Dedifferentiated amniotic fluid mesenchymal stem cell (primary cell): ENCODE results near the gene ABLIM1.

Experiments
- DNase-seq: peaks from one replicate; pipeline ENCODE4 v3.0.0-alpha.2; 2016; ENCODE audit errors: extremely low spot score

ABLIM1 gene

DNA sequence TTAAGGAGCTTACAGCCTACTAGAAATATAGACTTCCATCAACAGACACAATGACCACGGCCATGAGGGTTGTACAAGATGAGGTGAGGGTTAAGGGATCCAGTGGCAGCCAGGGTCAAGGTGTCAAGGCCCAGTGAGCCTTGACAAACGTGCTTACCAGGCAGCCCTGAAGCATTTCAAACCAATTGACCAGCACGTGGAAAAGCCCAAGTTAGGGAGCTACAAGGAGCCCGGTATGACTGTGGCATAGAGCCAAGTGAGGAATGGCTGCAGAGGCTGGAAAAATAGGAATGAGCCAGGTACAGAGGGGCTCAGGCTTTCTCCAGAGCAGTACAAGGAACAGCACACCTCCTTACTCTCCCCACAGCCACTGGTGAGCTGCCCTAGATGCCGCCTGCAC, 266.5 kb downstream of the ABLIM1 start:
- no peak for DNase-seq

DNA sequence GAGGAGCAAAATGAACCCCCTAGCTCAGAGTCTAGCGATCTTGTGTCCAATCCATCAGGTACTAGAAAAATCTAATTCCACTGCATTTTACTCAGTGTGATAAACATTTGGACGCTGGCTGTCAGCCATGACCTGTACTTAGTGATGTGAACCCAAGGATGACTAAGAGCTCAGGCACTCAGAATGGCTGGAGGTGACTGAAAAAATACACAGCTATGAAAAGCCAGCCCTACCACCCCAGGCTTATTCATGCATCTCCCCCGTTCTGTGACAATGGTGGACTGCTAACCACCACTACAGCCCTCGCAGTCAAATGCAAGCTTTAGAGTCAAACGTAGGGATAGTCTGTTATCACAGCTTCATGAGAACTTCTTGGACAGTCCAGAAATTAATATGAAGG, 268.6 kb downstream of the ABLIM1 start:
- DNase-seq, result no peak

DNA sequence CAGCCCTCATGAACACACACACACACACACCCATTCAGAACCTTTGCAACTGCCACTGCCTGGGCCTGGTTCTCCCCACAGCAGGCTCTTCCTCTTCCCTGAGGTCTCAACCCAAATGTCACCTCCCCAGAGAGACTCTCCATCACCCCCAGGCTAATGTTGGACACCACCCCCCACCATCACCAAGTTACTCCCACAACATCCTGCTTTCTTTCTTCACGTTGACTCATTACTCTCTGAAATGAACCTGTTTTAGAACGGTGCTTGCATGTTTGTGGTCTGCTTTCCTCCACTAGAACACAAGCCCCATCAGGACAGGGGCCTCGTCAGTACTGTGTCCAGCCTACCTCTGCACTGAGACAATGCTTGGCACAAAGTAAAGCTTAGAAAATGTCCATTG, 269.8 kb downstream of the ABLIM1 start:
- no peak for DNase-seq

DNA sequence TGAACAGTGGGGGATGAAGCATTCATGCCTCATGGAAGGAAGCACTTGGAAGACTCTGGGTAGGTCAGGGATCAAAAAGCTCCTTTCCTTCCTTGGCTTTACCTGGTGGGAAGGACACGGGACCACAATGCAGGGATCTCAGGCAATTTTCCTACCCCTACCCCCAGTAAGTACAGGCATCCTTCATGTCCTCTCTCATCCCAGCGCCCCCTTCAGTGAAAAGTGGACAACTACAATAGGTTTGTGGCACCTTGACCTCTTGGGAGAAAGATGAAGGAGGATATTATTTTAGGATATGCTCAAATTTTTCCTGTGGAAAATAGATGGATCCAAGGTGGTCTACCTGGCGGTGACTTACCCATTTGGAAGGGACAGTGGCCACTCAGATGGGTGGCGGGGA, 270.3 kb downstream of the ABLIM1 start:
- DNase-seq, result no peak

DNA sequence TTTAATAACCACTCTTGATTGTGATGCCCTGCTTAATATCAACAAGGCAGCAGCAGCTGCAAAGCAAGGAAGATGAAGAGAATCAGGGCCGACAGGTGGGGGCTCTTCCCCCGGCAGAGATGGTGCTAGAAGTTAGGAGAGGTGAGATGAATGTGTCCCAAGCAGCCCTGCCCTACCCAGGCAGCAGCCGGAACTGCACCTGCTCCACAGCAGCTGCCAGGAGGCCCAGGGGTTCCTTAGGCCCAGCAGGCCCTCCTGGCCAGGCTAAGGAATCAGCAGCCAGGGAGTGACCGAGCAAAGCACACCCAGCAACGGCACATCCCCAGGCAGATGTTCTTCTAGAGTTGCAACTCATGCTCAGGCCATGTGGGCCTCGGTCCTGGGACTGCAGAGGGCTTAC, 271.6 kb downstream of the ABLIM1 start:
- no peak for DNase-seq

DNA sequence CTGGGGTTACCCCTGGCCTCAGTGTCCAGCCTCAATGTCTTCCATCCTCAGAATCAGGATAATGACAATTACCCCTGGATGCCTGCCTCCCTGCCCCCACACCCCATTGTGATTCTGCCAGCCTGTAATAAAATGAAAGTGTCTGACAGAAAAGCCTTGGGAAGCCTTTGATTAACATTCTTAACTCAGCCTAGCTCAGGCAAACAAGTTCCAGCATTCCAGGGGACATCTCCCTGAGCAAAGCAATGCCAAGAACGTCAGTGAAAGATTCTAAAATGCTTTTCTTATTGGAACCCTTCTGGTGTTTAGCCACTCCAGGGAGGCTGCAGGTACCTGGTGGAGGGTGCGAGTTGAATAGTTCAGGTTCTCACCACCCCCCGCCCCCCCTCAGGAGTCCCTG, 272.5 kb downstream of the ABLIM1 start:
- no peak for DNase-seq

DNA sequence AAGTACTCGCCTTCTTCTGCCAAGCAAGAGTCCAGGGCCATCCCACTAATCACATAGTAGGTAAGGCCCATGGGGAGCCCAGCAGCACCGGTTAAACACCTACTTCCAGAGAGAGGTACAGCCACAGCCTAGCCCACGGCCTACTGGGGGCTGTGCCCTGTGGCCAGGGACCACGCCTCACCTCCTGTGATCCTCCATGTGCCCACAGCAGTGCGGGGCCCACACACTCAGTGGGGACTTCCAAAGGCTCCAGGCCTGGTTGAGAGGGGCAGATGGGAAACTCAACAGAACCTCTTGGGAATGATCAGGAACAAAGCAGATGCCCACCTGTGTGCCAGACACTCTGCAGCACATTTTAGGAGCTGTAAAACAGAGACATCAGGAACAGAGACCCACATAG, 273.5 kb downstream of the ABLIM1 start:
- DNase-seq, result no peak

DNA sequence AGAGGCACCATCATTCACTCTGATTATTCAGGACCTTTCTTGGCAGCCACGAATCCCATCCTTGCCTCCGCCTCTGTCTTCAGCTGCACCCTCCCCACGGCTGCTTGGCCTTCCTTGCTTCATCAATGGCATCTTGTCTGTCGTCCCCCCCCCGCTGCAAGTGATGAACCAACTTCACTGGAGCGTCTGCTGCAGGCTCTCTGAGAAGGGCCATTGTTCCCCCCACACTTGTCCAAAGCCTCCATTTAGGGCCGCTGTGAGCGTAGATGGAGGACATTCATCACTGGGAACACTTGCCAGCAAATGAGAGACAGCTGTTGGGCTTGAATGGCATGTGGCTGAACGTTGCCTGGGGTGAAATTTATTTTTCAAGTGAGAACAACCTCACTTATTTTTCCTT, 273.9 kb downstream of the ABLIM1 start:
- no peak for DNase-seq
